Ectodermal cell (in vitro differentiated cells): Measurements from ENCODE around the gene SLC25A47.

ENCODE experiments used
- H3K27ac ChIP-seq: 2 replicates; pipeline ENCODE4 v1.7.0; 2013; ENCODE audit warnings: mild to moderate bottlenecking, low read depth, low read length; ENCODE audit not compliant: insufficient read depth, poor library complexity, severe bottlenecking
- H3K27me3 ChIP-seq: 2 replicates; pipeline ENCODE4 v1.7.0; 2013; ENCODE audit warnings: mild to moderate bottlenecking, low read length; ENCODE audit not compliant: insufficient read depth, control insufficient read depth, poor library complexity, severe bottlenecking
- H3K36me3 ChIP-seq: one replicate; pipeline ENCODE4 v1.7.0; 2013; ENCODE audit warnings: low read length; ENCODE audit not compliant: control insufficient read depth, insufficient read depth
- H3K4me1 ChIP-seq: one replicate; pipeline ENCODE4 v1.7.0; 2013; ENCODE audit warnings: low read length; ENCODE audit not compliant: control insufficient read depth, insufficient read depth
- H3K4me3 ChIP-seq: 2 replicates; pipeline ENCODE4 v1.7.0; 2013; ENCODE audit warnings: low read depth, low read length, control low read depth; ENCODE audit not compliant: insufficient read depth
- H3K9me3 ChIP-seq: 2 replicates; pipeline ENCODE4 v1.7.0; 2013; ENCODE audit warnings: mild to moderate bottlenecking, low read length, moderate library complexity; ENCODE audit not compliant: control insufficient read depth
- WGBS, 2 experiments: methylation state at CpG; one replicate each; pipeline ENCODE4 v1.1.7; 2013; ENCODE audit warnings: missing lambda C conversion rate in 2 of 2; 5-methylcytosine and 5-hydroxymethylcytosine counted together

SLC25A47 gene

DNA sequence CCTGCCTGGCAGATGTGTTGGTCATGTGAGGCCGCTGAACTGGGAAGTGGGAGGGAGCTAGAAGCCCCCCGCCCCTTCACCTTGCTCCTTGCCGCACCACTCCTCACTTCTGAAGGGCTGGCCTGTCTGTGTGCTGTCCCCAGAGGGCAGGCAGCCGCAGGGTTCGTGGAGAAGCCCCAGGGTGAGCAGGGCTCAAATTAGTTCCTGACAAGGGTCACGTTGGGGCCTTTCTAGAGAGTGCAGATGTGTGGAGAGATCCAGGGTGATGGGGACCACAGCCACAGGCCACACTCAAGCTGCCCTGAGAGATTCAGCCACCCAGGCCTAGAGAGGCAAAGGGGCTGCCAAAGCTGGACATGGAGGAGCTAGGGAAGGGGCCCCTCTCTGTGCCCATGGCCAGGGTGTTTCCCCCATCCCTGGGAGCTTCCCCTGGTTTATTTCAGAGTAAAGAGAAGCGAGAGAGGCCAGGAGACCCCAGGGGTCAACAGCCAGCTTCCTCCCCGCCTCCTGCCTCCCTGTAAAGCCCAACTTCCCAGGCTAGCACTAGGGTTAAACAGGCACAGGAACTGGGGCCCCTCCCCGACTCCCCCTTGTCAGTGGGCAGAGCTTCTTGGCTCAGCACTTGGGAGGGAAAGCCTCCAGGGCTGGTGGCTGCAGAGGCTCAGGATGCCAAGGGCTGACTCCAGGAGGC lies 33.1 kb upstream of the SLC25A47 start:
- no peak overlapping the region for H3K4me3 ChIP-seq
- H3K9me3 ChIP-seq, result no peaks in the 10 kb centered on the region
- H3K27me3 ChIP-seq, result no peaks in the 10 kb centered on the region
- H3K36me3 ChIP-seq, result peaks cover 9% of the 10 kb centered on the region
- H3K4me1 ChIP-seq, result peaks cover 12% of the 10 kb centered on the region
- WGBS, 2 experiments, result 76 to 80% methylated on average over 9 of the region's 9 CpGs
- no peak overlapping the region for H3K27ac ChIP-seq

DNA sequence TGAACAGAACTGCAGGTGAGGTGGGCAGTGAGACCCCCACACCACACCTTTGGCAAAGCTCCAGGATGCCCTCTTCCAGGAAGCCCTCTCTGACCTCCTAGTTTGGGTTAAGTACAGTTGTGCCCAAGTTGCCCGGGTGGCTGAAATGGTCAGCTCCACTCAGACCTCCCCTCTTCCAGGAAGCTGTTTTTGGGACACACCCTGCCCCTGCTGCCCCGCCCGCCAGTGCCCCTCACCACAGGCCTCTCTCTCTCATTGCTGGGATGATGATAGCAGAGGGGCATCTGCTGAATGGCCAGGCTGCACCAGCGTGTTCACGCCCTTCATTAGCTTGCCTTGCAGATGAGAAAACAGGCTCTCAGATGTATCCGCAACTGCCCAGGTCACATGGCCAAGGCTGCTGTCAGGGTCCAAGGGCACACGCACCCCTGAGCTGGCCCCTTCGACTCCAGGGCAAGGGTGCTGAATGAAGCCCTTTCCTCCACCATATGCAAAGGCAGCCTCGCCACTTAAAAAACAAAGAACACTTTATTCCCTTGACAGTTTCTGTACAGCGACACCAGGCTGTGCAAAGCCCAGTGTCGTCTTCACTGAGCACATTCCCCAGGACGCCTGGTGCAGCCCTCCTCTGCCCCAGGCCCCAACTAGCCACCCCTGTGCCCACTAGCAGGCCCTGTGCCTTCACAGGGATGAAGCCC lies 32.4 kb upstream of the SLC25A47 start:
- Histone ChIP-seq H3K36me3 (peaks cover 9% of the 10 kb centered on the region), H3K27me3 (no peaks in the 10 kb centered on the region), H3K9me3 (no peaks in the 10 kb centered on the region), H3K4me3 (no peak overlapping the region), H3K4me1 (peaks cover 12% of the 10 kb centered on the region), H3K27ac (no peak overlapping the region)
- 93 to 94% methylated on average over 12 of the region's 12 CpGs for WGBS, 2 experiments

DNA sequence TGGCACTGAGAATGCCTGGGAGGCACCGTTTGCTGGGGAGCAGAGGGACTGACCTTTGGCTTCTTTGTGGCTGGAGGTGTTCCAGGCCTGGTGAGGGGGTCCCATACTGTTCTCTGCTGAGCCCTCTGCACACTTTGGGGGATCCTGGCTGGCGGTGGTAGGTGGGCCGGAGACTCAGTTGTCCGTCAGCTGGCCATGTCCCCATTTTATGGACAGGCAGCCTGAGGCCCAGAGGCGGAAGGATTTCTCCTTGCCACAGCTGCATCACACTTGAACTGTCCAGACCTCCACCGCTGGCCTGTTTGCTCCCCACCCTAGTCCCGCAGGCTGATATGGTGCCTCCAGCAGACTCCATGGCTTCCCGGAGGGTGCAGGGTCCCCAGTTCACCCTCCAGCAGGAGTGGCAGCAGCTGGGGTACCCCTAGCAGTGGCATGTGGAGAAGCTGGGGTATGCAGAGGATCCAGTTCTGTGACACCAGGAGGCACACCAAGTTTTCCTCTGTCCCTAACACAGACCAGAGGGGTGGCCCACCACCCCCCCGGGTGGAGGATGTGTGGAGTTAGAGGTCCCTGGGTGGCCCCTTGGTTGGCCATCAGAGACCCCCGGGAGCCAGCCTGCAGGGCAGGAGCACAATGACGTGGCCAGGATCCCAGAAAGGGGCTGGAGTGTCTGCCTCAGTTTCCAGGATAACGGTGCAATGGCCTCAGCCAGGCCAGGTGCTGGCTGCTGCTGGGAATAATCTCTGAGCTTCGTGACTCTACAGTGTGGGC lies 31.6 kb upstream of the SLC25A47 start:
- H3K4me3 ChIP-seq, result no peak overlapping the region
- H3K9me3 ChIP-seq, result no peaks in the 10 kb centered on the region
- H3K4me1 ChIP-seq, result peaks cover 12% of the 10 kb centered on the region
- H3K36me3 ChIP-seq, result peaks cover 9% of the 10 kb centered on the region
- no peak overlapping the region for H3K27ac ChIP-seq
- H3K27me3 ChIP-seq, result no peaks in the 10 kb centered on the region
- 94 to 95% methylated on average over 13 of the region's 13 CpGs for WGBS, 2 experiments

DNA sequence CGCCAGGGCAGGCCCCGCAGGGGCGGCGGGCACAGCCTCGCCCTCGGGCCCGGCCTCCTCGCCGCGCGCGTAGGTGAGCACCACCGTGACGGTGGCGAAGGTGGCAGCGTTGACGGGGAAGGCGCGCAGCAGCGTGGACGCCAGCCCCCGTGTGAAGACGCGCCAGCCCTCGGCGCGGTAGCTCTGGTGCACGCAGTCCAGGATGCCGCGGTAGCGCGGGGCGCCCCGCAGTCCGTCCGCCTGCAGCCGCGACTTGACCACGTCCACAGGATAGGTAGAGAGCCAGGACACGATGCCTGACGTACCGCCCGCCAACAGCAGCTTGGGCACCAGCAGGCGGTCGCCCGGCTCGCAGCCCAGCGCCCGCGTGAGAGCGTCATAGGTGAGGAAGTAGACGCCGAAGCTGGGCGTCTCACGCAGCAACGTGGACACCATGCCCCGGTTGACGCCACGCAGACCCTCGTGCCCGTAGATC lies 30.8 kb upstream of the SLC25A47 start:
- H3K4me3 ChIP-seq, result no peak overlapping the region
- peaks cover 12% of the 10 kb centered on the region for H3K4me1 ChIP-seq
- H3K27me3 ChIP-seq, result no peaks in the 10 kb centered on the region
- no peaks in the 10 kb centered on the region for H3K9me3 ChIP-seq
- H3K36me3 ChIP-seq, result peaks cover 9% of the 10 kb centered on the region
- H3K27ac ChIP-seq, result no peak overlapping the region
- 95% methylated on average over 61 of the region's 61 CpGs for WGBS, 2 experiments

DNA sequence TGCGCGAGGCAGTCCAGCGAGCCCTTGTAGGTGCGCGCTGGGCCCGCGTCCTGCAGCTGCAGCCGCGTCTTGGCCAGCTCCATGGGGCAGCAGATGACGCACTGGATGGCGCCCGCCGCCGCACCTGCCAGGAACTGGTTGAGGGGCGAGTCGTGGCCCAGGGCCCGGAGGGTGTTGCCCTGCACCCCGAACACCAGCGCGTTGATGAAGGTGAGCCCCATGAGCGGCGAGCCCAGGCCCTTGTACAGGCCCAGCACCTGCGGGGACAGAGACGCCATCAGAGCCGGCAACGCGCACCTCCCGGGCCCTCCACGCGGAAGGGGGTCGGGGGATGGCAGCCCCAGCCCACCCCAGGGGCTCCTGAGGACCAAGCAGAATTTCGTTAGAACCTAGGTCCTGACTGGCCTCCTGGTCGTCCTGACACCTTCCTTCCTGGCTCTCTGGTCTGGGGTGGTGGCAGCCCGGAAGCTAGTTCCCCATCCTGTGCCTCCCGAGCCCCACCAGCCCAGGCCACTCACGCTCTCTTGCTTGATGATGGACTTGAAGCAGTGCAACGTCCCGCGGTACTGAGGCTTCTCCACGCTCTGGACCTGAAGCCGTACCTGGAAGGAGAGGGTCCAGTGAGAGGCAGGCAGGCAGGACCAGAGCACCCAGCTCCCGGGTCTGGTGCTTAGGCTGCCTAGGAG lies 30.2 kb upstream of the SLC25A47 start:
- H3K4me1 ChIP-seq, result peaks cover 12% of the 10 kb centered on the region
- no peak overlapping the region for H3K27ac ChIP-seq
- H3K36me3 ChIP-seq, result peaks cover 9% of the 10 kb centered on the region
- H3K9me3 ChIP-seq, result no peaks in the 10 kb centered on the region
- H3K4me3 ChIP-seq, result no peak overlapping the region
- H3K27me3 ChIP-seq, result no peaks in the 10 kb centered on the region
- 96 to 97% methylated on average over 42 of the region's 42 CpGs for WGBS, 2 experiments

DNA sequence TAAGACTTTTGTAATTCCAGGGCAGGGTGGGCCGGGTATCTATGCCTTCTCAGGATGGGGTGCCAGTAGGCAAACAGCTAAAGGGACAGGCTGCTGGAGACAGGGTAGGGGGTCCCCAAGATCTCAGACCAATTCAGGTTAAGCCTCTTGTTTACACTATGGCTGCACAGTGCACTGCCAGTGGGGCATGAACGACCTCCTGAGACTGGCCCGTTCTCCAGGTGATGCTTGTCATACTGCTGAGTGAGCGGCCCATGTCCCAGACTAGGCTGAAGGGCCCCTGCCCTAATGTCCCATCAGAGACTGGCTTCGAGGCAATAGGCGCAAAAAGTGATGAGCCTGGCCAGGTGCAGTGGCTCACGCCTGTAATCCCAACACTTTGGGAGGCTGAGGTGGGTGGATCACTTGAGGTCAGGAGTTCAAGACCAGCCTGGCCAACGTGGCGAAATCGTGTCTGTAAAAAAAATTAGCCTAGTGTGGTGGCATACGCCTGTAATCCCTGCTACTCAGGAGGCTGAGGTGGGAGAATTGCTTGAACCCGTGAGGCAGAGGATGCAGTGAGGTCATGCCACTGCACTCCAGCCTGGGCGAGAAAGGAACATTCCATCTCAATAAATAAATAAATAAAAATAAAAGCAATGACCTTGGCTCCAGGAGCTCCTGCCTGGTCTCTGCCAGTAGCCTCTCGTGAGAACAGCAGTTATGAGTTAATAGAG lies 29.5 kb upstream of the SLC25A47 start:
- no peaks in the 10 kb centered on the region for H3K9me3 ChIP-seq
- peaks cover 9% of the 10 kb centered on the region for H3K36me3 ChIP-seq
- WGBS, 2 experiments, result 90 to 93% methylated on average over 13 to 14 of the region's 14 CpGs
- no peak overlapping the region for H3K27ac ChIP-seq
- peaks cover 12% of the 10 kb centered on the region for H3K4me1 ChIP-seq
- no peaks in the 10 kb centered on the region for H3K27me3 ChIP-seq
- H3K4me3 ChIP-seq, result no peak overlapping the region

DNA sequence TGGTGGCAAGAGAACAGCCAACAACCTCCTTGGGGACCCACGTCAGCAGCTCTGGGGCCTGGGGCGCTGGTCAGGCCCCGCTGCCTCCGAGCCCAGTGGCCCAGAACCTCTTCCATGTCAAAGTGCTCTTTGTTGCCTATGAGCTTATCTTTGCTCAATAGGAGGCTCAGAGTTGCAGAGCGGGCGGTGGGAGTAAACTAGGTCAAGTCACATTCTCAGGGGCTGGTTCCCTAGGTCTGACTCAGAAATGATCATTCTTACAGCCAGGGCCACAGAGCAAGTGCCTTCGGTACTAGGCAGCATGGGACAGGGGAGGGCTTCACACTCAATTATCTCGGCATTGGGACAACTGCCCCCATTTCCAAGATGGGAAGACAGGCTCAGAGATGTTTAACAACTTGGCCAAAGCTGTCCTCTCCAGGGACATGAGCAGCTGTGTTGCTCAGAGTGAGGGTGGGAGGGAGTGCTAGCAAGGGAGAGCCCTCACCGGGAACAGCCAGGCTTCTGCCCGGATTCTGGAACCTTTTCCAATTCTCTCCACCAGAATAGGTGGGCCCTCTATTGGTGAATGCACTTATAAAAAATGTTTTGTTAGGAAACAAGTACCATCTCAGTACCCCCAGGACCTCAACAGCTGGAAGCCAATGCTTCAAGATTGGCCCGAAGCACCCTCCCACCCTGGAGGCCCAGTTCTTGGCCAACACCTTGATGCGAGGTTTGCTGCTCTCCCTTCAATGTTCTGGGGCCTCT lies 28.8 kb upstream of the SLC25A47 start:
- Histone ChIP-seq H3K9me3 (no peaks in the 10 kb centered on the region), H3K27ac (no peak overlapping the region), H3K4me3 (no peak overlapping the region), H3K4me1 (peaks cover 12% of the 10 kb centered on the region), H3K36me3 (peaks cover 9% of the 10 kb centered on the region), H3K27me3 (no peaks in the 10 kb centered on the region)
- 92 to 94% methylated on average over 12 of the region's 12 CpGs for WGBS, 2 experiments

DNA sequence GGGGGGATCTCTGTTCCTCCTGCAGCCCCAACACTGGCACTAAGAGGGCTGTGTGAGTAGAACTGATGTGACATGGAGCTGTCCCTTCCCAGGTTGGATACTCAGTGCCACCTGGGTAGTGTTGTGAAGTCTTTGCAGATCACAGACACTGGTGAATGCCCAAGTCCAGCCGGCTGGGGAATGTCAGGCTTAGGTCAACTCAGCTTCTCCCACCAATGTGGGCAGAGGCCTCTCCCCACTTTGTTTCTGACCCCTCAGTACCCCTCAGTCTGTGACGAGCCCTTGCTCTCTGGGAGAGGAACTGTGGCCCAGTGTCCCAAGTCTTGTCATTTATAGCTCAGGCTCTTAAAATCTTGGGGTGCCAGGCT lies 28.2 kb upstream of the SLC25A47 start:
- Histone ChIP-seq H3K9me3 (no peaks in the 10 kb centered on the region), H3K4me1 (peaks cover 12% of the 10 kb centered on the region), H3K27me3 (no peaks in the 10 kb centered on the region), H3K27ac (no peak overlapping the region), H3K4me3 (no peak overlapping the region), H3K36me3 (peaks cover 9% of the 10 kb centered on the region)
- 95 to 97% methylated on average over 2 of the region's 2 CpGs for WGBS, 2 experiments
